Smooth muscle cell (in vitro differentiated cells): ENCODE data around the gene PRMT5. TPM values are rescaled to one million over a fixed set of nuclear protein-coding genes. Genes with fewer than 3 reads are reported as not detected.

Source experiments
- DNase-seq: peaks from one replicate; lab custom pipeline; 2025; ENCODE audit not compliant: unreplicated experiment; lab: John Stamatoyannopoulos, UW
- H2AFZ ChIP-seq: fragments of 200-600 bp; sonication (generic); 2 replicates; pipeline ENCODE4 v1.6.0; 2016; ENCODE audit warnings: antibody characterized with exemption, low read depth, mild to moderate bottlenecking
- H3F3A ChIP-seq: fragments of 200-600 bp; sonication (generic); 2 replicates; pipeline ENCODE4 v1.6.0; 2017; ENCODE audit warnings: antibody characterized with exemption, low read depth
- H3K27ac ChIP-seq: fragments of 200-600 bp; sonication (generic); 2 replicates; pipeline ENCODE4 v1.5.1; 2016; ENCODE audit warnings: low read depth, mild to moderate bottlenecking
- H3K27me3 ChIP-seq: fragments of 200-600 bp; sonication (generic); 2 replicates; pipeline ENCODE4 v1.6.1; 2016; ENCODE audit warnings: low read depth, mild to moderate bottlenecking
- H3K36me3 ChIP-seq: fragments of 200-600 bp; sonication (generic); 2 replicates; pipeline ENCODE4 v1.5.1; 2016; ENCODE audit warnings: low read depth
- H3K4me1 ChIP-seq: fragments of 200-600 bp; sonication (generic); 2 replicates; pipeline ENCODE4 v1.5.1; 2016; ENCODE audit warnings: low read depth
- H3K4me2 ChIP-seq: fragments of 200-600 bp; sonication (generic); 2 replicates; pipeline ENCODE4 v1.6.0; 2016; ENCODE audit warnings: mild to moderate bottlenecking
- H3K4me3 ChIP-seq: fragments of 200-600 bp; sonication (generic); 2 replicates; pipeline ENCODE4 v1.5.1; 2016; ENCODE audit warnings: mild to moderate bottlenecking
- H3K79me2 ChIP-seq: fragments of 200-600 bp; sonication (generic); 2 replicates; pipeline ENCODE4 v1.6.0; 2016; ENCODE audit warnings: low read depth, mild to moderate bottlenecking
- H3K9ac ChIP-seq: fragments of 200-600 bp; sonication (generic); 2 replicates; pipeline ENCODE4 v1.6.0; 2016; ENCODE audit warnings: low read depth
- H3K9me3 ChIP-seq: fragments of 200-600 bp; sonication (generic); replicated peaks from 2 replicates; pipeline ENCODE4 v1.5.1; 2016; ENCODE audit warnings: low read depth
- H4K20me1 ChIP-seq: fragments of 200-600 bp; sonication (generic); 2 replicates; pipeline ENCODE4 v1.6.0; 2016; ENCODE audit warnings: low read depth
- CTCF ChIP-seq: fragments of 200-600 bp; sonication (generic); IDR thresholded peaks from 2 replicates; pipeline ENCODE4 v1.5.1; 2017; ENCODE audit warnings: borderline replicate concordance, mild to moderate bottlenecking, antibody characterized with exemption; ENCODE audit not compliant: insufficient read depth, poor library complexity, severe bottlenecking
- WGBS: methylation state at CpG from one replicate; pipeline ENCODE4 v1.1.7; 2016; ENCODE audit warnings: low lambda C conversion rate; 5-methylcytosine and 5-hydroxymethylcytosine counted together
- polyA plus RNA-seq: library from polyadenylated mRNA; unstranded; fragments of >200 nt; fragmentation: Nextera tagmentation; extraction: Ambion mirVana; gene quantifications from 2 replicates; pipeline ENCODE4 v1.2.1, GENCODE V29; 2016
- total RNA-seq: library from RNA; depleted of rRNA; stranded (reverse); fragments of >200 nt; gene quantifications from 2 replicates; pipeline ENCODE4 v1.2.3, GENCODE V29; 2014

Gene PRMT5
- total and polyA plus RNA-seq, 2 experiments from 2014 or later = 50.3 to 80.0 TPM

- H3K27me3 ChIP-seq = no peaks in the 10 kb centered on the region
- 32% methylated on average over 12 of the region's 12 CpGs for WGBS
- peaks cover 5% of the 10 kb centered on the region for H3F3A ChIP-seq
- H3K4me1 ChIP-seq = peaks cover 15% of the 10 kb centered on the region
- H3K27ac ChIP-seq = peak overlapping the region; percentile 79
- H3K79me2 ChIP-seq = peaks cover 18% of the 10 kb centered on the region
- no peak for DNase-seq
- peak overlapping the region; percentile 81 for H3K4me3 ChIP-seq
- no peaks in the 10 kb centered on the region for H3K9me3 ChIP-seq
- H3K36me3 ChIP-seq = peaks cover 4% of the 10 kb centered on the region
- peak overlapping the region; percentile 90 for H3K9ac ChIP-seq
- H2AFZ ChIP-seq = peak overlapping the region; percentile 68
- TF ChIP-seq CTCF = no peak
- no peaks in the 10 kb centered on the region for H4K20me1 ChIP-seq
- H3K4me2 ChIP-seq = peak overlapping the region; percentile 91
These were observed 706 bp downstream of the PRMT5 start for GRCh38 chr14:22928237-22929103.

GRCh38 chr14:22926316-22926715 is 2.9 kb downstream of the PRMT5 start:
- Histone ChIP-seq H3K27ac (no peak overlapping the region), H3K79me2 (peaks cover 18% of the 10 kb centered on the region), H3F3A (peaks cover 5% of the 10 kb centered on the region), H3K27me3 (no peaks in the 10 kb centered on the region), H2AFZ (no peak overlapping the region), H3K4me2 (no peak overlapping the region), H4K20me1 (no peaks in the 10 kb centered on the region), H3K4me1 (peaks cover 15% of the 10 kb centered on the region), H3K36me3 (peaks cover 10% of the 10 kb centered on the region), H3K9ac (no peak overlapping the region), H3K4me3 (no peak overlapping the region), H3K9me3 (no peaks in the 10 kb centered on the region)
- TF ChIP-seq CTCF = no peak
- 93% methylated on average over 4 of the region's 4 CpGs for WGBS
- DNase-seq = no peak

GRCh38 chr14:22925513-22925912 is 3.7 kb downstream of the PRMT5 start:
- Histone ChIP-seq H3K36me3 (peaks cover 10% of the 10 kb centered on the region), H3K4me2 (no peak overlapping the region), H4K20me1 (no peaks in the 10 kb centered on the region), H2AFZ (no peak overlapping the region), H3K9me3 (no peaks in the 10 kb centered on the region), H3K27me3 (no peaks in the 10 kb centered on the region), H3K4me1 (peaks cover 15% of the 10 kb centered on the region), H3K27ac (no peak overlapping the region), H3F3A (peaks cover 5% of the 10 kb centered on the region), H3K79me2 (peaks cover 18% of the 10 kb centered on the region), H3K4me3 (no peak overlapping the region), H3K9ac (no peak overlapping the region)
- TF ChIP-seq CTCF = no peak
- 97% methylated on average over 8 of the region's 8 CpGs for WGBS
- DNase-seq = no peak

- WGBS = 98% methylated on average over 5 of the region's 5 CpGs
- peaks cover 10% of the 10 kb centered on the region for H3K36me3 ChIP-seq
- no peak for DNase-seq
These were observed 5.4 kb downstream of the PRMT5 start for GRCh38 chr14:22923746-22924145.

More at GRCh38 chr14:22923746-22924145, 5.4 kb downstream of the PRMT5 start:
- Histone ChIP-seq H3K79me2 (peaks cover 15% of the 10 kb centered on the region), H3K9me3 (no peaks in the 10 kb centered on the region), H3K27ac (no peak overlapping the region), H3K4me1 (peaks cover 15% of the 10 kb centered on the region), H4K20me1 (no peaks in the 10 kb centered on the region), H2AFZ (no peak overlapping the region), H3K9ac (no peak overlapping the region), H3K27me3 (no peaks in the 10 kb centered on the region), H3K4me2 (no peak overlapping the region), H3K4me3 (no peak overlapping the region), H3F3A (peaks cover 8% of the 10 kb centered on the region)
- no peak for TF ChIP-seq CTCF
